PFSK-1 (cell line): ENCODE measurements around the gene UHRF2.

Source experiments
- POLR2AphosphoS5 ChIP-seq: IDR thresholded peaks from 2 replicates; pipeline ENCODE4 v1.6.1; 2012; ENCODE audit warnings: low read depth, mild to moderate bottlenecking, control low read depth, low read length, moderate library complexity
- REST ChIP-seq, 2 experiments: IDR thresholded peaks; 2 replicates each; pipeline versions ENCODE4 v1.6.1 to v1.8.0; 2011 to 2012; ENCODE audit warnings: low read depth in 2 of 2, low read length in 2 of 2, control low read depth in 1 of 2, inconsistent platforms in 1 of 2, mild to moderate bottlenecking in 1 of 2, moderate library complexity in 1 of 2; ENCODE audit not compliant: insufficient read depth in 1 of 2
- TAF1 ChIP-seq: IDR thresholded peaks from 2 replicates; pipeline ENCODE4 v1.6.1; 2012; ENCODE audit warnings: low read length, control low read depth, borderline replicate concordance; ENCODE audit not compliant: insufficient read depth

- no peak for TF ChIP-seq TAF1
- TF ChIP-seq REST (IDR thresholded peaks at IDR 0.05; ENCODE audit: insufficient read depth in 1 of 2, low read depth in 2 of 2, low read length in 2 of 2), result no peak
- TF ChIP-seq POLR2AphosphoS5, result no peak
These were observed 139.0 kb downstream of the UHRF2 start for GRCh38 chr9:6552033-6552432.
